ENCODE measurements around the gene TIAL1. TPM values are rescaled to one million over a fixed set of nuclear protein-coding genes. Genes with fewer than 3 reads are reported as not detected.

Gene TIAL1
- total and polyA plus RNA-seq, 2 of the 4 experiments (the other 2 are of a cell fraction) = 28.0 to 83.5 TPM

DNA sequence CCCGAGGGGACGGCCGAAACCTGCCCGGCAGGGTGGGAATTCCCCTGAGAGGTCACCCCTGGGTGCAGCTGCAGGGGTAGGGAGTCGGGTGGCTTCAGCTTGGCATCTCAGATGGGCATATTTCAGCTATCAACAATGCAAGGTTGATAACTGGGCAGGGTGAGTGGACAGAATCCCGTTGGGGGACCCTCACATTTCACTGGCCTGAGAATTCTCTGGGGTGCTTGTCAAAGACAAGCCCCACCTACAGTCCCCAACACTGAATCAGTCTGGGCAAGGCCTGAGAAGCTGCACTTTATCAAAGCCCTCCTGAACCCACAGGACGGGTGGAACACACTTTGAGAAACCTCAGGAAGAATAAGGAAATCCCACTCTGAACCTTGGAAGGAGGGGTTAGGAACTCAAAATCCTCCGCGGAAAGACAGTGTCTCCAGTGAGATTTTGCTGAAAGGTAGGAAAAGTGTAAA is 57.4 kb downstream of the TIAL1 start:
- BruUV-seq (replicated peaks) = no TSS peak
- H3K79me1 ChIP-seq (ENCODE audit: low read depth in 1 of 2, low read length in 2 of 2) = peaks cover 32 to 74% of the 10 kb centered on the region in 2 experiments

More for the DNA sequence above, 57.4 kb downstream of the TIAL1 start:
- ChIA-PET POLR2A (ENCODE audit: unreplicated experiment) (interaction anchor here (0.6 kb wide), 1 partner anchor 329 kb away, joined by 6 read pairs; no protein-coding TSS in a partner anchor), CTCF (no interaction called here)
- H3K36me3 ChIP-seq (ENCODE audit: control insufficient read depth, insufficient read depth, low read length) = peaks cover 5% of the 10 kb centered on the region; the same call in 1 of the 2 replicates
- peak overlapping the region; percentile 53; the same call in 1 of the 2 replicates for H3K23ac ChIP-seq (ENCODE audit: low read depth, low read length)
- H4K91ac ChIP-seq (ENCODE audit: insufficient read depth, low read depth, low read length) = no peak overlapping the region
- no peak overlapping the region for H3K56ac ChIP-seq (ENCODE audit: extremely low read depth, insufficient read depth, low read length)
- no peak overlapping the region for H3K9ac ChIP-seq (ENCODE audit: low read depth, low read length)
- no peak for ATAC-seq (ENCODE audit: low read depth)
- H3K18ac ChIP-seq (ENCODE audit: low read depth, low read length) = no peak overlapping the region
- peaks cover 16% of the 10 kb centered on the region for H3K9me1 ChIP-seq (ENCODE audit: insufficient read depth, low read length)
- intact Hi-C loops (cut with micrococcal nuclease) = no loop called here
- no peak overlapping the region for H4K5ac ChIP-seq (ENCODE audit: low read depth, low read length)
- H3K4ac ChIP-seq (ENCODE audit: low read depth, low read length) = no peak overlapping the region
- H2BK5ac ChIP-seq (ENCODE audit: low read depth, low read length, poor library complexity, severe bottlenecking) = no peak overlapping the region
- WGBS, 2 experiments (ENCODE audit: extremely low coverage in 2 of 2, insufficient read length in 1 of 2) = no CpG with 5 or more reads among the region's 9 CpGs
- no peak for DNase-seq
- no peak overlapping the region for H2BK20ac ChIP-seq (ENCODE audit: low read depth, low read length)
- peak overlapping the region; percentile 83 for H2AK9ac ChIP-seq (replicated peaks; ENCODE audit: low read depth, low read length, poor library complexity)
- H3K4me2 ChIP-seq (ENCODE audit: low read depth, low read length) = peak overlapping the region; percentile 10; the same call in 1 of the 2 replicates
- no peak overlapping the region; the same call in 1 of the 2 replicates for H3K14ac ChIP-seq (replicated peaks; ENCODE audit: low read depth, low read length)
- no peak overlapping the region for H3K4me3 ChIP-seq (ENCODE audit: insufficient read depth, low read depth, low read length)
- H4K8ac ChIP-seq (ENCODE audit: low read depth in 2 of 2, low read length in 2 of 2) = no peak overlapping the region
- in situ Hi-C loops (cut with MboI; ENCODE audit: low sequenced_read_pairs) = no loop called here
- no peak overlapping the region for H2BK120ac ChIP-seq (ENCODE audit: low read depth, low read length)
- peaks cover 60% of the 10 kb centered on the region for H4K20me1 ChIP-seq (ENCODE audit: insufficient read depth, low read length)
- no peak overlapping the region for H3K27ac ChIP-seq (ENCODE audit: insufficient read depth, low read length)
- no peak overlapping the region for H2AFZ ChIP-seq (replicated peaks; ENCODE audit: low read length, poor library complexity)
- H3K9me3 ChIP-seq (ENCODE audit: control insufficient read depth, insufficient read depth, low read length) = no peaks in the 10 kb centered on the region
- TF ChIP-seq MXI1 (IDR thresholded peaks at IDR 0.05; ENCODE audit: borderline replicate concordance, low read depth, low read length) (no peak), RCOR1 (IDR thresholded peaks at IDR 0.05; ENCODE audit: insufficient replicate concordance, low read length) (no peak), CEBPB (IDR thresholded peaks at IDR 0.05; ENCODE audit: low read depth, low read length) (no peak), MAZ (IDR thresholded peaks at IDR 0.05; ENCODE audit: borderline replicate concordance, low read depth, low read length) (no peak), MAFK (IDR thresholded peaks at IDR 0.05; ENCODE audit: low read depth, low read length) (no peak), CHD1 (IDR thresholded peaks at IDR 0.05; ENCODE audit: low read depth, low read length) (no peak), NFE2L2 (IDR thresholded peaks at IDR 0.05; ENCODE audit: low read depth, low read length) (no peak), FOS (IDR thresholded peaks at IDR 0.05; ENCODE audit: low read depth, low read length) (no peak), SMC3 (IDR thresholded peaks at IDR 0.05; ENCODE audit: low read depth, low read length) (no peak), ELK1 (IDR thresholded peaks at IDR 0.05; ENCODE audit: borderline replicate concordance, low read depth, low read length) (no peak), POLR2A (IDR thresholded peaks at IDR 0.05; ENCODE audit: low read depth, low read length) (no peak), RAD21 (IDR thresholded peaks at IDR 0.05; ENCODE audit: low read length) (no peak), BHLHE40 (IDR thresholded peaks at IDR 0.05; ENCODE audit: low read depth, low read length) (no peak), RFX5 (IDR thresholded peaks at IDR 0.05; ENCODE audit: low read depth, low read length) (no peak)
- TF ChIP-seq, protein P1, sequence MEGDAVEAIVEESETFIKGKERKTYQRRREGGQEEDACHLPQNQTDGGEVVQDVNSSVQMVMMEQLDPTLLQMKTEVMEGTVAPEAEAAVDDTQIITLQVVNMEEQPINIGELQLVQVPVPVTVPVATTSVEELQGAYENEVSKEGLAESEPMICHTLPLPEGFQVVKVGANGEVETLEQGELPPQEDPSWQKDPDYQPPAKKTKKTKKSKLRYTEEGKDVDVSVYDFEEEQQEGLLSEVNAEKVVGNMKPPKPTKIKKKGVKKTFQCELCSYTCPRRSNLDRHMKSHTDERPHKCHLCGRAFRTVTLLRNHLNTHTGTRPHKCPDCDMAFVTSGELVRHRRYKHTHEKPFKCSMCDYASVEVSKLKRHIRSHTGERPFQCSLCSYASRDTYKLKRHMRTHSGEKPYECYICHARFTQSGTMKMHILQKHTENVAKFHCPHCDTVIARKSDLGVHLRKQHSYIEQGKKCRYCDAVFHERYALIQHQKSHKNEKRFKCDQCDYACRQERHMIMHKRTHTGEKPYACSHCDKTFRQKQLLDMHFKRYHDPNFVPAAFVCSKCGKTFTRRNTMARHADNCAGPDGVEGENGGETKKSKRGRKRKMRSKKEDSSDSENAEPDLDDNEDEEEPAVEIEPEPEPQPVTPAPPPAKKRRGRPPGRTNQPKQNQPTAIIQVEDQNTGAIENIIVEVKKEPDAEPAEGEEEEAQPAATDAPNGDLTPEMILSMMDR (conservative IDR thresholded peaks at IDR 0.05; ENCODE audit: low read depth, low read length) = no peak
- TF ChIP-seq, protein P2, sequence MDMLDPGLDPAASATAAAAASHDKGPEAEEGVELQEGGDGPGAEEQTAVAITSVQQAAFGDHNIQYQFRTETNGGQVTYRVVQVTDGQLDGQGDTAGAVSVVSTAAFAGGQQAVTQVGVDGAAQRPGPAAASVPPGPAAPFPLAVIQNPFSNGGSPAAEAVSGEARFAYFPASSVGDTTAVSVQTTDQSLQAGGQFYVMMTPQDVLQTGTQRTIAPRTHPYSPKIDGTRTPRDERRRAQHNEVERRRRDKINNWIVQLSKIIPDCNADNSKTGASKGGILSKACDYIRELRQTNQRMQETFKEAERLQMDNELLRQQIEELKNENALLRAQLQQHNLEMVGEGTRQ (IDR thresholded peaks at IDR 0.05; ENCODE audit: low read depth, low read length) = no peak
- peaks cover 23% of the 10 kb centered on the region for H3K4me1 ChIP-seq (ENCODE audit: control insufficient read depth, insufficient read depth, low read length)
- no peaks in the 10 kb centered on the region for H3K27me3 ChIP-seq (ENCODE audit: control insufficient read depth, insufficient read depth, low read length)
- dilution Hi-C loops (cut with HindIII; ENCODE audit: low sequenced_read_pairs, unreplicated experiment) = no loop called here
- H2AK5ac ChIP-seq (ENCODE audit: low read depth, low read length) = no peak overlapping the region
- no peak overlapping the region for H2BK15ac ChIP-seq (ENCODE audit: low read depth, low read length)

All from IMR-90 (cell line).